Parathyroid adenoma (tissue), 2 donors: Measurements from ENCODE around the gene TMEM212.

Source experiments
- H2AFZ ChIP-seq: fragments of 300-600 bp; sonication (generic); one replicate; pipeline ENCODE4 v1.7.0; 2017; ENCODE audit warnings: antibody characterized with exemption, mild to moderate bottlenecking
- H3K27ac ChIP-seq: fragments of 300-600 bp; sonication (generic); one replicate; pipeline ENCODE4 v1.7.0; 2017
- H3K27me3 ChIP-seq: fragments of 300-600 bp; sonication (generic); one replicate; pipeline ENCODE4 v1.7.0; 2017; ENCODE audit warnings: low read length; ENCODE audit not compliant: control insufficient read depth, insufficient read depth
- H3K36me3 ChIP-seq: fragments of 300-600 bp; sonication (generic); one replicate; pipeline ENCODE4 v1.7.0; 2017; ENCODE audit warnings: low read length; ENCODE audit not compliant: control insufficient read depth, insufficient read depth
- H3K4me1 ChIP-seq: fragments of 300-600 bp; sonication (generic); one replicate; pipeline ENCODE4 v1.7.0; 2017; ENCODE audit warnings: control low read depth
- H3K4me2 ChIP-seq: fragments of 300-600 bp; sonication (generic); one replicate; pipeline ENCODE4 v1.7.0; 2017; ENCODE audit warnings: low read length
- H3K4me3 ChIP-seq: fragments of 300-600 bp; sonication (generic); one replicate; pipeline ENCODE4 v1.7.0; 2017; ENCODE audit warnings: low read depth, low read length
- H3K79me2 ChIP-seq: fragments of 300-600 bp; sonication (generic); one replicate; pipeline ENCODE4 v1.7.0; 2017; ENCODE audit warnings: control low read depth
- H3K9ac ChIP-seq: fragments of 300-600 bp; sonication (generic); one replicate; pipeline ENCODE4 v1.7.0; 2017; ENCODE audit warnings: mild to moderate bottlenecking
- H3K9me3 ChIP-seq: fragments of 300-600 bp; sonication (generic); one replicate; pipeline ENCODE4 v1.7.0; 2017; ENCODE audit warnings: low read length; ENCODE audit not compliant: control insufficient read depth
- CTCF ChIP-seq: fragments of 300-600 bp; sonication (generic); IDR thresholded peaks from one replicate; pipeline ENCODE4 v1.7.0; 2017; ENCODE audit warnings: antibody characterized with exemption, mild to moderate bottlenecking
- donor health status: primary hyperparathyroidism.

The TMEM212 gene

GRCh38 chr3:171817074-171817800 is 25.9 kb upstream of the TMEM212 start:
- TF ChIP-seq CTCF: no peak
- no peaks in the 10 kb centered on the region for H3K79me2 ChIP-seq
- no peaks in the 10 kb centered on the region for H3K27me3 ChIP-seq
- H3K9me3 ChIP-seq: no peaks in the 10 kb centered on the region
- no peak overlapping the region for H3K9ac ChIP-seq
- no peak overlapping the region for H3K4me2 ChIP-seq
- no peaks in the 10 kb centered on the region for H3K4me1 ChIP-seq
- H3K4me3 ChIP-seq: no peak overlapping the region
- no peaks in the 10 kb centered on the region for H3K36me3 ChIP-seq
- no peak overlapping the region for H2AFZ ChIP-seq
- no peak overlapping the region for H3K27ac ChIP-seq

- Histone ChIP-seq H3K4me3 (no peak overlapping the region), H3K79me2 (no peaks in the 10 kb centered on the region), H3K27ac (no peak overlapping the region), H3K27me3 (no peaks in the 10 kb centered on the region), H3K4me1 (no peaks in the 10 kb centered on the region), H3K4me2 (no peak overlapping the region), H3K9me3 (no peaks in the 10 kb centered on the region), H3K9ac (no peak overlapping the region), H2AFZ (no peak overlapping the region), H3K36me3 (no peaks in the 10 kb centered on the region)
- TF ChIP-seq CTCF: no peak
These were observed 22.1 kb upstream of the TMEM212 start for GRCh38 chr3:171821044-171821443.

DNA sequence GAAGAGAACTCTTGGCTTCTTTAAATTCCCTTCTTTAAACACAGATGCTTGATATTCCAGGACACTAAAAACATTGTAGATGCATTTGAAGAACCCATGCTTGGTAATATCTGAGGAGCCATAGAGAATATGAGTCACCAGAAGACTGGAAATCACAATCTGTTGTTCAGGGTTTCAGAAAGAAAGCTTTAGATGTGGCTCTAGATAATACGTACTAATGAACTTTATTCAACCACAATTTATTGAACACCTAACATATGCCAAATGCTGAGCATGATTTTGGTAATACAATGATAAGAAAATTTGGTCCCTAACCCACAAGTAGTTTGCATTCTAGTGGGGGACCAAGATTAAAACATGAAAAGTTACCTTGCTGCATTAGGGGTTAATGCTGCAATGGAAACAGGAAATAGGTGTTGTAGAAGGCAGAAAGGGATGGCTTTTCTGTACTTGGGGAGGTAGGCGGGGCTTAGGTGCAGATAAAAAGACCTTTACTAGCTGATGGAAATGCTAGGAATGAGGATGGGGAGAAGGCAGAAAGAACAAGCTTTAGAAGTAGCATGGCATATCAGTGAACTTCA is 21.3 kb upstream of the TMEM212 start:
- Histone ChIP-seq H3K9me3 (no peaks in the 10 kb centered on the region), H3K27me3 (no peaks in the 10 kb centered on the region), H3K27ac (no peak overlapping the region), H3K79me2 (no peaks in the 10 kb centered on the region), H3K9ac (no peak overlapping the region), H3K4me1 (no peaks in the 10 kb centered on the region), H3K4me2 (no peak overlapping the region), H3K4me3 (no peak overlapping the region), H3K36me3 (no peaks in the 10 kb centered on the region), H2AFZ (no peak overlapping the region)
- TF ChIP-seq CTCF: no peak

DNA sequence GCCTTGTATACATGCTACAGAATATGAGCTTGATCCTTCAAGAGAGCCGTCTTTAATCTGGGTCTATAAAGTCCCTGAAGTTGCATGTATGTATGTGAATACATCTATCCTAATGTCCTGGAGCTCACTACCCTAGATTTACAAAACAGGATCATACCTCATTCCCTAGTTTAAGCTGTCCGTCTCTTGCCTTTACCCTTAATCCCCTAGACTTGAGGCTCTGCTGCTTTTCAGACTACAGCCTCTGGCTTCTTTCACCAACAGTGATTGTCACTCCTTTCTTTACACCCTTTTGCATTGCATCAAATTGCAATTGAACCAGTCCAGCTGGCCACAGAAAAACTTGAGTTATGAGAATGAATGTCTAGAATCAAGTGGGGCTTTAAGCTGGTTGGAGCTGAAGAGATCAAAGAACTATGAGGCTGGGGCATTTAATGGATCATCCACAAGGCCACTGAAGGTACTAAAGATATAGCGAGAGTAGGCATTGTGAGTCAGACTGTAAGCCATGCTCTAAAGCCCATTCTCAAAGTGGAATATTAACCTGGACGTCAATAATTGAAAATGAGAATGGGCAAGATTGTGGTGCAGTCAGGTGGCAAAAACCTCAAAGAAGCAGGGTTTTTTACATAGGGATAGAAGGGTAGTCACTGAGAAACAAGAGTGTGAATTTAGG is 20.6 kb upstream of the TMEM212 start:
- no peak overlapping the region for H3K27ac ChIP-seq
- H3K79me2 ChIP-seq: no peaks in the 10 kb centered on the region
- H3K9ac ChIP-seq: no peak overlapping the region
- H3K9me3 ChIP-seq: no peaks in the 10 kb centered on the region
- H3K27me3 ChIP-seq: no peaks in the 10 kb centered on the region
- H2AFZ ChIP-seq: no peak overlapping the region
- TF ChIP-seq CTCF: no peak
- H3K4me3 ChIP-seq: no peak overlapping the region
- no peak overlapping the region for H3K4me2 ChIP-seq
- no peaks in the 10 kb centered on the region for H3K4me1 ChIP-seq
- no peaks in the 10 kb centered on the region for H3K36me3 ChIP-seq
